ENCODE data around the gene VNN1. TPM values are rescaled to one million over a fixed set of nuclear protein-coding genes. Genes with fewer than 3 reads are reported as not detected.
"Not testable (repeated sequence)": the region's sequence is repeated elsewhere in the genome, so short reads cannot be mapped to it uniquely, and the experiment has no call there.

Gene VNN1
- total and polyA plus RNA-seq, 7 experiments from 2014 or later = 0.11 to 8.4 (median 1.1) TPM; not detected in 4

- ATAC-seq (no peak), DNase-seq (no peak)
- H3K36me3 Mint-ChIP-seq = no peaks in the 10 kb centered on the region
- peaks cover 10 to 35% (median 23%) of the 10 kb centered on the region in 5 donors for H3K27me3 Mint-ChIP-seq
- no peak overlapping the region for H3K4me3 Mint-ChIP-seq
- Histone ChIP-seq H3K4me3 (ENCODE audit: low read length) (no peak overlapping the region), H3K4me1 (ENCODE audit: control insufficient read depth in 2 of 2, insufficient read depth in 2 of 2, low read length in 2 of 2) (no peaks in the 10 kb centered on the region), H3K36me3 (ENCODE audit: control insufficient read depth in 2 of 3, insufficient read depth in 3 of 3, low read length in 3 of 3) (no peaks in the 10 kb centered on the region), H3K27ac (ENCODE audit: low read depth, low read length) (no peak overlapping the region), H3K27me3 (ENCODE audit: control insufficient read depth in 2 of 2, insufficient read depth in 2 of 2, low read length in 2 of 2) (peaks cover 0 to 4% of the 10 kb centered on the region in 2 donors), H3K9me3 (ENCODE audit: control insufficient read depth in 2 of 3, low read length in 3 of 3) (no peaks in the 10 kb centered on the region)
- CTCF ChIA-PET = no interaction called here
- H3K27ac Mint-ChIP-seq = no peak overlapping the region
- POLR2A ChIA-PET = no interaction called here
- peaks cover 0 to 5% (median 0%) of the 10 kb centered on the region in 11 donors for H3K9me3 Mint-ChIP-seq
- H3K4me1 Mint-ChIP-seq = no peaks in the 10 kb centered on the region
- intact Hi-C loops (cut with micrococcal nuclease) = no loop called here
These were observed 29.6 kb downstream of the VNN1 start for GRCh38 chr6:132684272-132684671.

GRCh38 chr6:132683543-132683942 lies 30.3 kb downstream of the VNN1 start:
- Mint-ChIP-seq H3K36me3 (no peaks in the 10 kb centered on the region), H3K27me3 (peaks cover 12 to 34% (median 21%) of the 10 kb centered on the region in 5 donors), H3K27ac (no peak overlapping the region), H3K4me1 (peaks cover 0 to 4% (median 0%) of the 10 kb centered on the region in 7 donors), H3K9me3 (peaks cover 0 to 5% (median 0%) of the 10 kb centered on the region in 11 donors), H3K4me3 (no peak overlapping the region)
- ATAC-seq (no peak), DNase-seq (no peak)
- H3K27me3 ChIP-seq (ENCODE audit: control insufficient read depth in 2 of 2, insufficient read depth in 2 of 2, low read length in 2 of 2) = peaks cover 0 to 4% of the 10 kb centered on the region in 2 donors
- H3K36me3 ChIP-seq (ENCODE audit: control insufficient read depth in 2 of 3, insufficient read depth in 3 of 3, low read length in 3 of 3) = no peaks in the 10 kb centered on the region
- CTCF ChIA-PET = no interaction called here
- H3K9me3 ChIP-seq (ENCODE audit: control insufficient read depth in 2 of 3, low read length in 3 of 3) = no peaks in the 10 kb centered on the region
- no peak overlapping the region for H3K27ac ChIP-seq (ENCODE audit: low read depth, low read length)
- H3K4me1 ChIP-seq (ENCODE audit: control insufficient read depth in 2 of 2, insufficient read depth in 2 of 2, low read length in 2 of 2) = no peaks in the 10 kb centered on the region
- POLR2A ChIA-PET = no interaction called here
- intact Hi-C loops (cut with micrococcal nuclease) = no loop called here
- H3K4me3 ChIP-seq (ENCODE audit: low read length) = no peak overlapping the region

- DNase-seq; ATAC-seq; H3K36me3 Mint-ChIP-seq; H3K27ac ChIP-seq (ENCODE audit: low read depth, low read length); H3K27me3 ChIP-seq (ENCODE audit: control insufficient read depth in 2 of 2, insufficient read depth in 2 of 2, low read length in 2 of 2); H3K9me3 ChIP-seq (ENCODE audit: control insufficient read depth in 2 of 3, low read length in 3 of 3); CTCF ChIA-PET; H3K9me3 Mint-ChIP-seq; H3K4me1 ChIP-seq (ENCODE audit: control insufficient read depth in 2 of 2, insufficient read depth in 2 of 2, low read length in 2 of 2); H3K36me3 ChIP-seq (ENCODE audit: control insufficient read depth in 2 of 3, insufficient read depth in 3 of 3, low read length in 3 of 3); H3K4me3 ChIP-seq (ENCODE audit: low read length); intact Hi-C loops (cut with micrococcal nuclease); POLR2A ChIA-PET; H3K4me3 Mint-ChIP-seq: not testable (repeated sequence)
- Mint-ChIP-seq H3K27me3 (peaks cover 11 to 30% (median 17%) of the 10 kb centered on the region in 5 donors), H3K27ac (peak overlapping the region in 1 of 9 donors; percentile 45), H3K4me1 (peaks cover 0 to 20% (median 0%) of the 10 kb centered on the region in 7 donors)
These were observed 34.8 kb downstream of the VNN1 start for GRCh38 chr6:132679094-132679493.

GRCh38 chr6:132675749-132676148 lies 38.1 kb downstream of the VNN1 start:
- peaks cover 11 to 31% (median 20%) of the 10 kb centered on the region in 5 donors for H3K27me3 Mint-ChIP-seq
- H3K4me3 Mint-ChIP-seq = peak overlapping the region in 1 of 10 donors; percentile 28
- no peaks in the 10 kb centered on the region for H3K36me3 Mint-ChIP-seq
- Histone ChIP-seq H3K4me1 (ENCODE audit: control insufficient read depth in 2 of 2, insufficient read depth in 2 of 2, low read length in 2 of 2) (no peaks in the 10 kb centered on the region), H3K9me3 (ENCODE audit: control insufficient read depth in 2 of 3, low read length in 3 of 3) (no peaks in the 10 kb centered on the region), H3K4me3 (ENCODE audit: low read length) (no peak overlapping the region), H3K27me3 (ENCODE audit: control insufficient read depth in 2 of 2, insufficient read depth in 2 of 2, low read length in 2 of 2) (no peaks in the 10 kb centered on the region), H3K36me3 (ENCODE audit: control insufficient read depth in 2 of 3, insufficient read depth in 3 of 3, low read length in 3 of 3) (no peaks in the 10 kb centered on the region), H3K27ac (ENCODE audit: low read depth, low read length) (no peak overlapping the region)
- DNase-seq = no peak
- POLR2A ChIA-PET = no interaction called here
- peaks cover 0 to 20% (median 0%) of the 10 kb centered on the region in 7 donors for H3K4me1 Mint-ChIP-seq
- H3K27ac Mint-ChIP-seq = no peak overlapping the region
- ATAC-seq = peak; percentile 52
- intact Hi-C loops (cut with micrococcal nuclease) = no loop called here
- CTCF ChIA-PET = no interaction called here
- peaks cover 0 to 1% (median 0%) of the 10 kb centered on the region in 11 donors for H3K9me3 Mint-ChIP-seq

GRCh38 chr6:132675002-132675401 lies 38.9 kb downstream of the VNN1 start:
- ATAC-seq = no peak
- peaks cover 0 to 20% (median 0%) of the 10 kb centered on the region in 7 donors for H3K4me1 Mint-ChIP-seq

GRCh38 chr6:132673376-132674094 lies 40.3 kb downstream of the VNN1 start:
- intact Hi-C loops (cut with micrococcal nuclease) = no loop called here
- H3K4me1 Mint-ChIP-seq = peaks cover 0 to 20% (median 4%) of the 10 kb centered on the region in 7 donors

More at GRCh38 chr6:132675002-132675401, 38.9 kb downstream of the VNN1 start:
- Histone ChIP-seq H3K9me3 (ENCODE audit: control insufficient read depth in 2 of 3, low read length in 3 of 3) (no peaks in the 10 kb centered on the region), H3K36me3 (ENCODE audit: control insufficient read depth in 2 of 3, insufficient read depth in 3 of 3, low read length in 3 of 3) (no peaks in the 10 kb centered on the region), H3K4me1 (ENCODE audit: control insufficient read depth in 2 of 2, insufficient read depth in 2 of 2, low read length in 2 of 2) (no peaks in the 10 kb centered on the region), H3K4me3 (ENCODE audit: low read length) (no peak overlapping the region), H3K27ac (ENCODE audit: low read depth, low read length) (no peak overlapping the region), H3K27me3 (ENCODE audit: control insufficient read depth in 2 of 2, insufficient read depth in 2 of 2, low read length in 2 of 2) (no peaks in the 10 kb centered on the region)
- Mint-ChIP-seq H3K27ac (no peak overlapping the region), H3K4me3 (no peak overlapping the region), H3K36me3 (no peaks in the 10 kb centered on the region), H3K27me3 (peaks cover 11 to 33% (median 20%) of the 10 kb centered on the region in 5 donors), H3K9me3 (peaks cover 0 to 1% (median 0%) of the 10 kb centered on the region in 11 donors)
- intact Hi-C loops (cut with micrococcal nuclease) = no loop called here
- no peak for DNase-seq
- ChIA-PET POLR2A (no interaction called here), CTCF (no interaction called here)

More at GRCh38 chr6:132673376-132674094, 40.3 kb downstream of the VNN1 start:
- no peak overlapping the region for H3K27ac Mint-ChIP-seq
- H3K36me3 Mint-ChIP-seq = no peaks in the 10 kb centered on the region
- H3K4me3 Mint-ChIP-seq = no peak overlapping the region
- ChIA-PET CTCF (no interaction called here), POLR2A (interaction anchor here (0.6 kb wide), 1 partner anchor 138 kb away, joined by 3 read pairs; no protein-coding TSS in a partner anchor)
- Histone ChIP-seq H3K27ac (ENCODE audit: low read depth, low read length) (no peak overlapping the region), H3K4me1 (ENCODE audit: control insufficient read depth in 2 of 2, insufficient read depth in 2 of 2, low read length in 2 of 2) (no peaks in the 10 kb centered on the region), H3K27me3 (ENCODE audit: control insufficient read depth in 2 of 2, insufficient read depth in 2 of 2, low read length in 2 of 2) (no peaks in the 10 kb centered on the region), H3K36me3 (ENCODE audit: control insufficient read depth in 2 of 3, insufficient read depth in 3 of 3, low read length in 3 of 3) (no peaks in the 10 kb centered on the region), H3K4me3 (ENCODE audit: low read length) (no peak overlapping the region), H3K9me3 (ENCODE audit: control insufficient read depth in 2 of 3, low read length in 3 of 3) (no peaks in the 10 kb centered on the region)
- H3K9me3 Mint-ChIP-seq = peaks cover 0 to 1% (median 0%) of the 10 kb centered on the region in 11 donors
- ATAC-seq (peak; percentile 33), DNase-seq (no peak)
- peaks cover 13 to 31% (median 19%) of the 10 kb centered on the region in 5 donors for H3K27me3 Mint-ChIP-seq

All from naive thymus-derived CD4-positive, alpha-beta T cell (primary cell).